B cell (primary cell): ENCODE data around the gene TSPAN33. TPM values are rescaled to one million over a fixed set of nuclear protein-coding genes. Genes with fewer than 3 reads are reported as not detected.

Source experiments
- ATAC-seq: fragments of 200-7000 bp; cut with Tn5 transposase; one replicate; pipeline ENCODE4 v1.10.0; 2021; ENCODE audit warnings: low read depth, mild to moderate bottlenecking, moderate number of reproducible peaks, moderate library complexity
- CTCF ChIA-PET: fragments of 350-600 bp; sonication (Branson Sonifier 250); formaldehyde crosslinking; loops from one replicate; lab custom pipeline; 2021; ENCODE audit warnings: antibody characterized with exemption, inconsistent platforms; lab: Charles Lee
- POLR2A ChIA-PET: fragments of 350-600 bp; sonication (Branson Sonifier 250); formaldehyde crosslinking; loops from one replicate; lab custom pipeline; 2021; ENCODE audit warnings: antibody characterized with exemption; lab: Charles Lee
- DNase-seq: peaks from one replicate; pipeline ENCODE4 v3.0.0; 2013
- H2AFZ ChIP-seq: 2 replicates; pipeline ENCODE4 v1.6.1; 2012; ENCODE audit warnings: mild to moderate bottlenecking, low read depth, low read length; ENCODE audit not compliant: insufficient read depth, poor library complexity, severe bottlenecking
- H3K27ac ChIP-seq, 2 donors: 1 replicate in 1 of 2; 2 replicates in 1 of 2; pipeline ENCODE4 v1.5.1; 2012 to 2013; ENCODE audit warnings: low read length in 2 of 2, mild to moderate bottlenecking in 2 of 2, moderate library complexity in 1 of 2
- H3K27me3 ChIP-seq, 4 experiments: fragments of 200-600 bp in 1 of 4; sonication (generic) in 1 of 4; replicated peaks in 1 of 4; 1 replicate in 2 of 4; 2 replicates in 2 of 4; pipeline versions ENCODE4 v1.6.1 to v1.7.0; 2013 to 2016; ENCODE audit warnings: low read length in 3 of 4, mild to moderate bottlenecking in 2 of 4, mixed read lengths in 1 of 4, moderate library complexity in 1 of 4; ENCODE audit not compliant: insufficient read depth in 4 of 4, control insufficient read depth in 3 of 4; ENCODE audit errors: control extremely low read depth in 1 of 4
- H3K36me3 ChIP-seq, 2 experiments: replicated peaks in 1 of 2; 1 replicate in 1 of 2; 2 replicates in 1 of 2; pipeline versions ENCODE4 v1.6.1 to v1.7.1; 2013; ENCODE audit warnings: low read length in 1 of 2; ENCODE audit not compliant: insufficient read depth in 2 of 2, control insufficient read depth in 1 of 2; ENCODE audit errors: control extremely low read depth in 1 of 2, extremely low read depth in 1 of 2
- H3K4me1 ChIP-seq, 2 donors: fragments of 200-600 bp in 1 of 2; sonication (generic) in 1 of 2; 1 replicate in 1 of 2; 2 replicates in 1 of 2; pipeline versions ENCODE4 v1.5.1 to v1.6.1; 2013 to 2017; ENCODE audit warnings: low read length in 2 of 2; ENCODE audit not compliant: control insufficient read depth in 2 of 2, insufficient read depth in 2 of 2
- H3K4me2 ChIP-seq: replicated peaks from 2 replicates; pipeline ENCODE3; 2012; ENCODE audit warnings: mild to moderate bottlenecking, low read depth, low read length; ENCODE audit not compliant: poor library complexity, severe bottlenecking
- H3K4me3 ChIP-seq, 5 experiments: fragments of 200-600 bp in 1 of 5; sonication (generic) in 1 of 5; 1 replicate in 3 of 5; 2 replicates in 2 of 5; pipeline versions ENCODE4 v1.5.1 to v1.7.0; 2011 to 2016; ENCODE audit warnings: low read length in 4 of 5, mild to moderate bottlenecking in 4 of 5, low read depth in 2 of 5, control low read depth in 1 of 5, moderate library complexity in 1 of 5; ENCODE audit not compliant: insufficient read depth in 1 of 5; ENCODE audit errors: control extremely low read depth in 1 of 5, extremely low read depth in 1 of 5
- H3K79me2 ChIP-seq: fragments of 200-600 bp; sonication (generic); one replicate; pipeline ENCODE4 v1.6.0; 2016; ENCODE audit warnings: low read length; ENCODE audit not compliant: control insufficient read depth, insufficient read depth
- H3K9ac ChIP-seq: fragments of 200-600 bp; sonication (generic); 2 replicates; pipeline ENCODE4 v1.6.1; 2017; ENCODE audit warnings: mild to moderate bottlenecking, low read length, moderate library complexity
- H3K9me3 ChIP-seq, 3 donors: one replicate each; pipeline versions ENCODE4 v1.6.1 to v1.7.1; 2013; ENCODE audit warnings: low read length in 2 of 3; ENCODE audit not compliant: control insufficient read depth in 2 of 3, insufficient read depth in 1 of 3; ENCODE audit errors: control extremely low read depth in 1 of 3
- H4K20me1 ChIP-seq: 2 replicates; pipeline ENCODE4 v1.6.0; 2012; ENCODE audit warnings: mild to moderate bottlenecking, low read length; ENCODE audit not compliant: insufficient read depth, control insufficient read depth, poor library complexity, severe bottlenecking
- H3K27ac Mint-ChIP-seq: one replicate; pipeline ENCODE4 v1.8.0; 2021; ENCODE audit warnings: mixed read lengths
- H3K27me3 Mint-ChIP-seq: one replicate; pipeline ENCODE4 v1.8.0; 2021; ENCODE audit warnings: mixed read lengths
- H3K4me1 Mint-ChIP-seq: one replicate; pipeline ENCODE4 v1.8.0; 2021; ENCODE audit warnings: mixed read lengths
- H3K4me3 Mint-ChIP-seq: one replicate; pipeline ENCODE4 v1.8.0; 2021; ENCODE audit warnings: mixed read lengths
- H3K9me3 Mint-ChIP-seq: one replicate; pipeline ENCODE4 v1.8.0; 2022; ENCODE audit warnings: mixed read lengths; ENCODE audit not compliant: insufficient read depth
- EZH2 ChIP-seq: IDR thresholded peaks from 2 replicates; pipeline ENCODE4 v1.6.1; 2012; ENCODE audit warnings: borderline replicate concordance, low read depth, mild to moderate bottlenecking, moderate library complexity, low read length; ENCODE audit not compliant: insufficient read depth, poor library complexity, severe bottlenecking
- WGBS: methylation state at CpG from one replicate; pipeline ENCODE4 v1.1.5; 2013; ENCODE audit warnings: missing lambda C conversion rate; ENCODE audit not compliant: insufficient coverage; 5-methylcytosine and 5-hydroxymethylcytosine counted together
- intact Hi-C: fragments of 100-400 bp; cut with micrococcal nuclease; formaldehyde crosslinking; loops from one replicate; pipeline ENCODE4 v1.10.0; 2022
- polyA plus RNA-seq: library from polyadenylated mRNA; depleted of rRNA; stranded (reverse); fragments of >200 nt; gene quantifications from 2 replicates; pipeline ENCODE4 v1.2.3, GENCODE V29; 2012
- total RNA-seq, 2 donors: library from RNA; stranded (reverse); fragments of 120-200 nt in 1 of 2; gene quantifications; 1 replicate in 1 of 2; 2 replicates in 1 of 2; pipeline versions ENCODE4 v1.2.3 to v1.2.4, GENCODE V29; 2013 to 2022
- TF ChIP-seq, protein P1 (sequence below): fragments of 200-600 bp; IDR thresholded peaks from one replicate; pipeline ENCODE4 v1.8.0; 2022; ENCODE audit warnings: antibody characterized with exemption, mild to moderate bottlenecking

TSPAN33 gene
- total and polyA plus RNA-seq, 2 donors (not counting 1 experiment from before 2014, with no cell fraction given): 111 TPM

DNA sequence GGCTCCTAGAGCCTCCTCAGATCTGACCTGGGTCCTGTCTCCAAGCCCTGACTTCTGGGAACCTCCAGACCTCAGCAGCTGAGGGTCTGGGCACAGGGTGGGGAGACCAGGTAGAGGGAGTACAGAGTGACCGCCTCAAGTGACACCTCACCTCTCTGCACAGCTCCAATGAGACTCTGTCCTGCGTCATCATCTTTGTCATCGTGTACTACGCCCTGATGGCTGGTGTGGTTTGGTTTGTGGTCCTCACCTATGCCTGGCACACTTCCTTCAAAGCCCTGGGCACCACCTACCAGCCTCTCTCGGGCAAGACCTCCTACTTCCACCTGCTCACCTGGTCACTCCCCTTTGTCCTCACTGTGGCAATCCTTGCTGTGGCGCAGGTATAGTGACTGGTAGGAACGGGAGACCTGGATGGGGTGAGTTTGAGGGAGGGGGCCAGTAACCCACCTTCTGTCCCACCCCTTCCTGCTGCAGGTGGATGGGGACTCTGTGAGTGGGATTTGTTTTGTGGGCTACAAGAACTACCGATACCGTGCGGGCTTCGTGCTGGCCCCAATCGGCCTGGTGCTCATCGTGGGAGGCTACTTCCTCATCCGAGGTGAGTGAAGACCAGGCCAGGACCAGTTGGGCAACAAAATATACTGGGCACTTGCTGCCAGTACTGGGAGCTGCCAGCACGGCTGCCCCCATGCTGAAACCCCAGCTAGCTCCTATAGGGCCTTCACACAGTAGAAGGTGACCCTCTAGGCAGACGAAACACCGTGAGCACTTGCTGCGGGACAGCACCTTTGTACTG is 61.7 kb downstream of the TSPAN33 start:
- Histone ChIP-seq H3K27me3 (no peaks in the 10 kb centered on the region), H3K36me3 (no peaks in the 10 kb centered on the region), H4K20me1 (no peaks in the 10 kb centered on the region), H3K9ac (no peak overlapping the region), H3K27ac (no peak overlapping the region), H3K79me2 (no peaks in the 10 kb centered on the region), H3K4me2 (no peak overlapping the region), H3K4me1 (no peaks in the 10 kb centered on the region), H2AFZ (peak overlapping the region; percentile 2), H3K4me3 (no peak overlapping the region), H3K9me3 (no peaks in the 10 kb centered on the region)
- TF ChIP-seq, protein P1, sequence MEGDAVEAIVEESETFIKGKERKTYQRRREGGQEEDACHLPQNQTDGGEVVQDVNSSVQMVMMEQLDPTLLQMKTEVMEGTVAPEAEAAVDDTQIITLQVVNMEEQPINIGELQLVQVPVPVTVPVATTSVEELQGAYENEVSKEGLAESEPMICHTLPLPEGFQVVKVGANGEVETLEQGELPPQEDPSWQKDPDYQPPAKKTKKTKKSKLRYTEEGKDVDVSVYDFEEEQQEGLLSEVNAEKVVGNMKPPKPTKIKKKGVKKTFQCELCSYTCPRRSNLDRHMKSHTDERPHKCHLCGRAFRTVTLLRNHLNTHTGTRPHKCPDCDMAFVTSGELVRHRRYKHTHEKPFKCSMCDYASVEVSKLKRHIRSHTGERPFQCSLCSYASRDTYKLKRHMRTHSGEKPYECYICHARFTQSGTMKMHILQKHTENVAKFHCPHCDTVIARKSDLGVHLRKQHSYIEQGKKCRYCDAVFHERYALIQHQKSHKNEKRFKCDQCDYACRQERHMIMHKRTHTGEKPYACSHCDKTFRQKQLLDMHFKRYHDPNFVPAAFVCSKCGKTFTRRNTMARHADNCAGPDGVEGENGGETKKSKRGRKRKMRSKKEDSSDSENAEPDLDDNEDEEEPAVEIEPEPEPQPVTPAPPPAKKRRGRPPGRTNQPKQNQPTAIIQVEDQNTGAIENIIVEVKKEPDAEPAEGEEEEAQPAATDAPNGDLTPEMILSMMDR: no peak
- TF ChIP-seq EZH2: no peak
- no peak overlapping the region for H3K27ac Mint-ChIP-seq
- ChIA-PET POLR2A (interaction anchor here (0.6 kb wide), 1 partner anchor 42 kb away, joined by 4 read pairs; no protein-coding TSS in a partner anchor), CTCF (interaction anchor here (0.9 to 3.0 kb wide), 4 partner anchors 12 to 302 kb away, joined by 3 to 14 read pairs (median 6); no protein-coding TSS in a partner anchor)
- DNase-seq (no peak), ATAC-seq (no peak)
- peaks cover 3% of the 10 kb centered on the region for H3K4me1 Mint-ChIP-seq
- 94% methylated on average over 12 of the region's 18 CpGs for WGBS
- H3K27me3 Mint-ChIP-seq: no peaks in the 10 kb centered on the region
- no peaks in the 10 kb centered on the region for H3K9me3 Mint-ChIP-seq
- intact Hi-C loops: no loop called here
- no peak overlapping the region for H3K4me3 Mint-ChIP-seq

DNA sequence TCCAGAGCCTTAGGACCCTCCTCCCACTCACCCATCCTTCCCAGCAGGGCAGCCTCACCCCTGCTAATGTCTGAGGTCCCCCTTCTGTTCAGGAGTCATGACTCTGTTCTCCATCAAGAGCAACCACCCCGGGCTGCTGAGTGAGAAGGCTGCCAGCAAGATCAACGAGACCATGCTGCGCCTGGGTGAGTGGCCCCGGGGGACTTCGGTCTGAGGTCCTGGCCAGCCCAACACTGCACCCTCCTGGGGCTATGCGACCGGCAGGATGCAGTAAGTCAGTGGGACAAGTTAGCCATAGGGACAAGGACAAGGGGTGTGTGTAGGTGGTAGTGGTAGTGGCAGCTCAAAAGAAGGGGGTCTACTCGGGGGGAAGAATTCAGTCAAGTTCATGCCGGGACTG is 64.2 kb downstream of the TSPAN33 start:
- Histone ChIP-seq H3K4me3 (no peak overlapping the region), H3K27ac (no peak overlapping the region), H4K20me1 (no peaks in the 10 kb centered on the region), H3K79me2 (no peaks in the 10 kb centered on the region), H3K36me3 (no peaks in the 10 kb centered on the region), H3K4me2 (no peak overlapping the region), H2AFZ (no peak overlapping the region), H3K4me1 (no peaks in the 10 kb centered on the region), H3K9me3 (no peaks in the 10 kb centered on the region), H3K27me3 (no peaks in the 10 kb centered on the region), H3K9ac (no peak overlapping the region)
- Mint-ChIP-seq H3K4me3 (no peak overlapping the region), H3K27me3 (no peaks in the 10 kb centered on the region), H3K27ac (no peak overlapping the region), H3K9me3 (no peaks in the 10 kb centered on the region), H3K4me1 (peaks cover 3% of the 10 kb centered on the region)
- intact Hi-C loops: no loop called here
- 84% methylated on average over 9 of the region's 9 CpGs for WGBS
- ChIA-PET CTCF (interaction anchor here (1.3 to 6.8 kb wide), 7 partner anchors 10 to 305 kb away, joined by 3 to 62 read pairs (median 6); no protein-coding TSS in a partner anchor), POLR2A (no interaction called here)
- ATAC-seq: no peak
- no peak for DNase-seq
- no peak for TF ChIP-seq EZH2
- TF ChIP-seq, protein P1: no peak
